ENCODE measurements around the gene ZNF462.
"Not testable (repeated sequence)": the region's sequence is repeated elsewhere in the genome, so short reads cannot be mapped to it uniquely, and the experiment has no call there.

Gene ZNF462

GRCh38 chr9:106862821-106863720 is at the start of gene ZNF462:
ZNF462 (plus strand) TSS chr9:106863166; CDS start chr9:106923384, 60,218 bp downstream.
- DNase-seq: no peak

GRCh38 chr9:106816524-106816923 is 46.4 kb upstream of the ZNF462 start:
- no peak for DNase-seq

GRCh38 chr9:106818034-106818433 is 44.9 kb upstream of the ZNF462 start:
- no peak for DNase-seq

GRCh38 chr9:106820866-106821265 is 42.1 kb upstream of the ZNF462 start:
- no peak for DNase-seq

- no peak for DNase-seq
Observed at GRCh38 chr9:106828070-106828469, 34.9 kb upstream of the ZNF462 start.

- no peak for DNase-seq
Observed at GRCh38 chr9:106828965-106829364, 34.0 kb upstream of the ZNF462 start.

GRCh38 chr9:106829666-106830408 is 33.1 kb upstream of the ZNF462 start:
- DNase-seq: no peak

GRCh38 chr9:106830527-106831150 is 32.3 kb upstream of the ZNF462 start:
- no peak for DNase-seq

- DNase-seq: no peak
Observed at GRCh38 chr9:106834888-106835287, 28.1 kb upstream of the ZNF462 start.

- no peak for DNase-seq
Observed at GRCh38 chr9:106835840-106836239, 27.1 kb upstream of the ZNF462 start.

- DNase-seq: no peak
Observed at GRCh38 chr9:106843371-106843770, 19.6 kb upstream of the ZNF462 start.

GRCh38 chr9:106846307-106846706 is 16.7 kb upstream of the ZNF462 start:
- DNase-seq: no peak

GRCh38 chr9:106846857-106847256 is 16.1 kb upstream of the ZNF462 start:
- DNase-seq: no peak

- DNase-seq: not testable (repeated sequence)
Observed at GRCh38 chr9:106851640-106852039, 11.3 kb upstream of the ZNF462 start.

- DNase-seq: no peak
Observed at GRCh38 chr9:106857811-106858470, 5.0 kb upstream of the ZNF462 start.

- no peak for DNase-seq
Observed at GRCh38 chr9:106859957-106860720, 2.8 kb upstream of the ZNF462 start.

- no peak for DNase-seq
Observed at GRCh38 chr9:106860721-106861639, 2.0 kb upstream of the ZNF462 start.

- no peak for DNase-seq
Observed at GRCh38 chr9:106861640-106862109, 1.3 kb upstream of the ZNF462 start.

- no peak for DNase-seq
Observed at GRCh38 chr9:106862110-106862820, 701 bp upstream of the ZNF462 start.
